DMS53 treated with DMSO at 0.1 percent for 48 hours (cell line): ENCODE data around the gene MED15.

Source experiments
- DNase-seq: peaks from one replicate; lab custom pipeline; 2025; ENCODE audit not compliant: unreplicated experiment; lab: John Stamatoyannopoulos, UW

The MED15 gene

GRCh38 chr22:20550851-20551744 lies 43.7 kb downstream of the MED15 start:
- DNase-seq = no peak

DNA sequence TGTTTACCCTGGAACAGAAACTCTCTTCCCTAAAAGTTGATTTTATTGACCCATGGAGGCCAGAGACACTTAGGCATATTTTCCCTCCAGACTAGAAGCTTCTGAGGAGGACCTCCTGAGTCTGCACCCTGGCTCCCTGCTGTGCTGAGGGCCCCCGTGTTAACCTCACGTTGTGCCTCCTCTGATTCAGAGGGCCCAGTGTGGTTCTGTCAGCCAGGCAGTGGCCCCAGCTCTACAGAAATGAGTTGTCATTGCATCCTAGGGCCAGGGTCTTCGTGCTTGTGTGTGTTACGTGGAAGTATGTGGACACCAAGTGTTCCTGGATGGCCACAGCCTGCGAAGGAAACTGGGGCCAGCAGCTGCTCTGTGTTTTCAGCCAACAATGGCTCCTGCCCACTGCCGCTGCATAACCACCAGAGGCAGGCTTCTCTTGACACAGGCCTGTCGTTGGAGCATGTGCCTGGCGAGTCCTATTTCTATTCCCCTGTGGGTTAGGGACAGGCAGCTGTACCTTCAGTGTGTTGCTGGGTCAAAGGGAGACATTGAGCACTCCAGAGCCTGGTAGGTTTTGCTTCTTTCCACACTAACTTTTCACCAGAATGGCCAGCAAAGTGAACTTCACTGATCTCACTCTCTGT lies 44.5 kb downstream of the MED15 start:
- DNase-seq = no peak

- DNase-seq = no peak
These were observed 45.3 kb downstream of the MED15 start for GRCh38 chr22:20552443-20553401.

GRCh38 chr22:20553947-20554741 lies 46.7 kb downstream of the MED15 start:
- DNase-seq = no peak

- DNase-seq = no peak
These were observed 47.4 kb downstream of the MED15 start for GRCh38 chr22:20554824-20555223.

DNA sequence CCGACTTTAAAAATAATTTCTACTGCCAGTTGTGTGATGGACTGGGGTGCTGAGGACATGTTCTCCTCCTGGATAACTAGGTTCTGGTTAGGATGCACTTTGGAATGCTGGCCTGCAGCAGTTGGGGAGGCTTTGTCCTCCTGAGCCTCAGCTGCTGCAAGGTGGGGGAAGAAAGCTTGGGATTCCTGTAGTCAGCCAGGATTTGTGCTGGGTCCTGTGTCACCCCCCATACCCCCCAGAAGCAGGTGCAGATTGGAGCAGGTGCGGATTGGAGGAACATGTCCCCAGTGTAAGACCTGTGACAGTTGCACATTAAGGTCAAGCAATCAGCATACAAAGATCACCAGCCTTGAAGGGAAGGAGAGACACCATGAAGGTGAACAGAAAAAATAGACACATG lies 51.1 kb downstream of the MED15 start:
- DNase-seq = no peak

GRCh38 chr22:20559174-20559760 lies 51.9 kb downstream of the MED15 start:
- DNase-seq = no peak

GRCh38 chr22:20560716-20561115 lies 53.3 kb downstream of the MED15 start:
- no peak for DNase-seq

DNA sequence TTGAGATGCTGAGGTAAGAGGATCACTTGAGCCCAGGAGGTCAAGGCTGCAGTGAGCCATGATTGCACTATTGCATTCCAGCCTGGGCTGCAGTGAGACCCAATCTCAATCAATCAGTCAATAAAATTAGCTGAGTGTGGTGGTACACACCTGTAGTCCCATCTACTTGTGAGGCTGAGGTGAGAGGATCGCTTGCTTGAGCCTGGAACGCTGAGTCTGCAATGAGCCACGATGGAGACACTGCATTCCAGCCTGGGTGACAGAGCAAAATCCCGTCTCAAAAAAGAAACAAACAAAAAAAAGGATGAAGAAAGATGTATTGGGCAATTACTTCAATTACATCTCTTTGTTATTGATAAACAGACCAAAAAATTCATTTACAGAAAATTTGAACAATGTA lies 54.5 kb downstream of the MED15 start:
- no peak for DNase-seq

- no peak for DNase-seq
These were observed 55.4 kb downstream of the MED15 start for GRCh38 chr22:20562607-20563465.

- DNase-seq = no peak
These were observed 56.1 kb downstream of the MED15 start for GRCh38 chr22:20563466-20563906.

- no peak for DNase-seq
These were observed 56.5 kb downstream of the MED15 start for GRCh38 chr22:20563941-20564371.

GRCh38 chr22:20565079-20565734 lies 57.8 kb downstream of the MED15 start:
- DNase-seq = no peak

DNA sequence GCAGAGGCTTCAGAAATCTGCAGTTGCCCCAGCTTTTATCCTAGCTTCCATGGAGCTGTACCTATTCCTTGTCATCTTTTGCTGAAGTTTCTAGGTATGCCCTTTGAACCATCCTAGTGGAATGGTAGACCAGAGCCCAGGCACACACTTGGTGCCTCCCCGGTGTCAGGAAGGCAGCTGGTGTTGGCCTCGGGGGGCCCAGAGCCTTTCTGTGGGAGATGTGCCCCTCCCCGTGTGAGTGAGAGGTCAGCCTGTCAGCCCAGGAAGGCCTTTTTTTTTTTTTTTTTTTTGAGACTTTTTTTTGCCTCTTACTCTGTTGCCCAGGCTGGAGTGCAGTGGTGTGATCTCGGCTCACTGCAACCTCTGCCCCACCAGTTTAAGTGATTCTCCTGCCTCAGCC lies 58.4 kb downstream of the MED15 start:
- DNase-seq = no peak

DNA sequence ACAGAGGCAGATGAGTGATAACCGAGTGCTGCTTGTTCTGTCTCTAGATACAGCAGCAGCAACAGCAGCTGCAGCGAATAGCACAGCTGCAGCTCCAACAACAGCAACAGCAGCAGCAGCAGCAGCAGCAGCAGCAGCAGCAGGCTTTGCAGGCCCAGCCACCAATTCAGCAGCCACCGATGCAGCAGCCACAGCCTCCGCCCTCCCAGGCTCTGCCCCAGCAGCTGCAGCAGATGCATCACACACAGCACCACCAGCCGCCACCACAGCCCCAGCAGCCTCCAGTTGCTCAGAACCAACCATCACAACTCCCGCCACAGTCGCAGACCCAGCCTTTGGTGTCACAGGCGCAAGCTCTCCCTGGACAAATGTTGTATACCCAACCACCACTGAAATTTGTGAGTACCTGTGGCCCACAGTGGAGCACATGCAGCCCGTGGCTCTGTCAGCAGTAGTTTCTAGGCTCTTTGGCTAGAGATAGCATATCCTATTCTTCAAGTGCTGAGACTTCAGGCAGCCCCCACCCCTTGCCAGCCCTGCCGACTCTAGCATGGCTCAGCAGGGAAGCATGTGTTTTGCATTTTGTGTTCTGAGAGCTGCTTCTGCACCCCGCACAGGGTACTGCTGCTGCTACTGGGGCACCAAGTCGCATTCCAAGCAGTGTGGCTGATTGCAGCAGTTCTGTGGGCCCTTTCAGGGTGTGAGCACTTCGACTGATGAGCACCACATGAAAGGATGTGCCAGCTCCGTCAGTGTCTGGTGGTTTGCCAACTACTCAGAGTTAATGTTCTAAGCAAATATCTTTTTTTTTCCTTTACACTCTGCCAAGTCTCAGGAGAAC lies 59.2 kb downstream of the MED15 start:
- no peak for DNase-seq

DNA sequence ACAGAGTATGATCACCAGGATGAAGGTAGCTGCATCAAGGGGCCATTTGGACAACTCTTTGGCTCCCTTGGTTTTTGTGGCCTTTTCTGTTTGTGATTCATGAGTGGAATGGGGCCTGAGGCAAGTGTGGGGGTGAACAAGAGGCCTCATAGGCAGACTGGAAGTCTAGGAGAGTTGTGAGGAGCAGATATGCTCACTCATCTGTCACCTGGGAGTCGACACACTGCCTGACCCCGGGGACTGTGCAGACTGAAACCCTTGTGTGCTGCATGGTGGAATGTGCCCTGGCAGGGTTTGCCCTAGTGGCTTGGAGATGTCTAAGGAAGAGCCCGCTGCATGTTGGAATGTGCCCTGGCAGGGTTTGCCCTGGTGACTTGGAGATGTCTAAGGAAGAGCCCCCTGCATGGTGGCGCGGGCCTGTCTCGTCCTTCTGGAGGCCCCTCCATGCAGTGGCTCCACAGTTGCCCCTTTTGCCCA lies 60.0 kb downstream of the MED15 start:
- DNase-seq = no peak

DNA sequence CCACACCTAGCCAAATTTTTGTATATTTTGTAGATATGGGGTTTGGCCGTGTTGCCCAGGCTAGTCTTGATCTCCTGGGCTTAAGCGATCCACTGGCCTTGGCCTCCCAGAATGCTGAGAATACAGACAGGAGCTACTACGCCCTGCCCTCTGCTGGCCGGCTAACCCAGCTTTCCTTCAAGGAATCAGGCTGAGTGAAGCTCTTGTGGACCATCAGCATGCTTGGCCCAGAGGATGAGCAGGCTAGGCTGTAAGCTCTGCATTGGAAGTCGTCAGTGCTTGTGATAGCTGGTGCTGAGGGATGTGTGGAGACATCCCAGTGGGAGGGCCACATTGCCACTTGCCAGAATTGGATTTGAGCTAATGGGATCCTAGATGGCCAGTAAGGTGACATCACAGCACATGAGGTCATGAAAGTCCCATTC lies 60.6 kb downstream of the MED15 start:
- DNase-seq = no peak
